Measurements from ENCODE around the gene TNPO2. TPM values are rescaled to one million over a fixed set of nuclear protein-coding genes. Genes with fewer than 3 reads are reported as not detected.

Gene TNPO2
- total RNA-seq, 2 donors from 2014 or later: 106 to 113 TPM

DNA sequence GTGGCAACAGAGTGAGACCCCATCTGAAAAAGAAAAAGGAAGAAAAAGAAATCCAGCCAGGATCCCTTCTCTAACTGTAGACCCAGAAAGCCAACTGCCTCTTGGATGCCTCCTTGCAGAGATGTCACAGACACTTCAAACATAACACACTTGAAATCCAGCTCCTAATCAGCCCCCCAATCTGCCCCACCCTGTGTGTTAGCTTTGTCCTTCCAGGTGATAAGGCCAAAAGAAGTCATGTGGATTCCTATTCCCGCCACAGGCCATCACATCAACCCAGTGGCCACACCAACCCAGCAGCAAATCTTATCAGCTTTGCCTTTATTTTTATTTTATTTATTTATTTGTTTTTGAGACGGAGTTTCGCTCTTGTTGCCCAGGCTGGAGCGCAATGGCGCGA lies 36.0 kb upstream of the TNPO2 start:
- no peaks in the 10 kb centered on the region for H3K27me3 ChIP-seq (ENCODE audit: control insufficient read depth, insufficient read depth, low read length, poor library complexity, severe bottlenecking)
- H3K36me3 ChIP-seq (ENCODE audit: control insufficient read depth, insufficient read depth, low read length): peaks cover 8% of the 10 kb centered on the region
- H3K9ac ChIP-seq (ENCODE audit: extremely low read depth, low read length, poor library complexity, severe bottlenecking): no peak overlapping the region
- Mint-ChIP-seq H3K36me3 (ENCODE audit: low read depth) (peaks cover 33% of the 10 kb centered on the region), H3K9me3 (peaks cover 8% of the 10 kb centered on the region), H3K4me1 (peaks cover 12% of the 10 kb centered on the region), H3K27me3 (ENCODE audit: insufficient read depth) (peaks cover 9% of the 10 kb centered on the region), H3K27ac (peak overlapping the region; percentile 61), H3K4me3 (no peak overlapping the region)
- no peaks in the 10 kb centered on the region for H3K4me1 ChIP-seq (ENCODE audit: control insufficient read depth, insufficient read depth, low read length)
- no peak for DNase-seq
- H3K4me3 ChIP-seq (ENCODE audit: low read length): no peak overlapping the region
- H3K27ac ChIP-seq (ENCODE audit: low read depth, low read length): no peak overlapping the region
- TF ChIP-seq, protein P1, sequence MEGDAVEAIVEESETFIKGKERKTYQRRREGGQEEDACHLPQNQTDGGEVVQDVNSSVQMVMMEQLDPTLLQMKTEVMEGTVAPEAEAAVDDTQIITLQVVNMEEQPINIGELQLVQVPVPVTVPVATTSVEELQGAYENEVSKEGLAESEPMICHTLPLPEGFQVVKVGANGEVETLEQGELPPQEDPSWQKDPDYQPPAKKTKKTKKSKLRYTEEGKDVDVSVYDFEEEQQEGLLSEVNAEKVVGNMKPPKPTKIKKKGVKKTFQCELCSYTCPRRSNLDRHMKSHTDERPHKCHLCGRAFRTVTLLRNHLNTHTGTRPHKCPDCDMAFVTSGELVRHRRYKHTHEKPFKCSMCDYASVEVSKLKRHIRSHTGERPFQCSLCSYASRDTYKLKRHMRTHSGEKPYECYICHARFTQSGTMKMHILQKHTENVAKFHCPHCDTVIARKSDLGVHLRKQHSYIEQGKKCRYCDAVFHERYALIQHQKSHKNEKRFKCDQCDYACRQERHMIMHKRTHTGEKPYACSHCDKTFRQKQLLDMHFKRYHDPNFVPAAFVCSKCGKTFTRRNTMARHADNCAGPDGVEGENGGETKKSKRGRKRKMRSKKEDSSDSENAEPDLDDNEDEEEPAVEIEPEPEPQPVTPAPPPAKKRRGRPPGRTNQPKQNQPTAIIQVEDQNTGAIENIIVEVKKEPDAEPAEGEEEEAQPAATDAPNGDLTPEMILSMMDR (conservative IDR thresholded peaks at IDR 0.05): no peak
- 100% methylated on average over 1 of the region's 6 CpGs; no CpG with 5 or more reads in 1 of the 2 experiments for WGBS, 2 experiments (ENCODE audit: insufficient coverage in 1 of 2, insufficient read length in 1 of 2)
- no peaks in the 10 kb centered on the region for H3K9me3 ChIP-seq (ENCODE audit: control insufficient read depth, low read length)

GRCh38 chr19:12757544-12758274 lies 34.0 kb upstream of the TNPO2 start:
- peak overlapping the region; percentile 45 for H3K4me3 Mint-ChIP-seq

DNA sequence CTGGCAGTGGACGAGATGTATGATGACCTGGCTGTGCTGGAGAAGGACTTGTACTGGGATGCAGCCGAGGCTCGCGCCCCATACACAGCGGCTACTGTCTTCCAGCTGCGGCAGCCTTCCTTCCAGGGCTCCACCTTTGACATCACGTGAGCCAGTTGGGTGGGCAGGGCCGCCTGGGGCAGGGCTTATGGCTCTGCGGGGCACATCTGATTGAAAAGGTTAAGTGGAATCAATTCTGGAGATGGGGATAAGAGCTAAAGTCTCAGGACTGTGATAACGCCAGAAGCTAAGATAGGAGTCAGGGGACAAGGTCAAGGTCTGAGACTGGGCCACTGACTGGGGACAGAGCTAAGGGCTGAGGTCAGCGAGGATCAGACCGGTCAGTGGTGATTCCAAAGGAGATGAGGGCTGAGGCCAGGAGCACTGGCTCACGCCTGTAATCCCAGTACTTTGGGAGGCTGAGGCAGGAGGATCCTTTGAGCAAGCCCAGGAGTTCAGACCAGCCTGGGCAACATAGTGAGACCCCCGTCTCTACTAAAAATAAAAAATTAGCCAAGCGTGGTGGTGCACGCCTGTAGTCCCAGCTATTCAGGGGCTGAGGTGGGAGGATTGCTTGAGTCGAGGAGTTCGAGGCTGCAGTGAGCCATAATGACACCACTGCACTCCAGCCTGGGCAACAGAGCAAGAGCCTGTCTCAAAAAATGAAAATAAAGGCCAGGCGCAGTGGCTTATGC lies 32.6 kb upstream of the TNPO2 start:
- no peak overlapping the region for H3K4me3 ChIP-seq (ENCODE audit: low read length)
- H3K36me3 Mint-ChIP-seq (ENCODE audit: low read depth): peaks cover 5% of the 10 kb centered on the region
- no peaks in the 10 kb centered on the region for H3K4me1 ChIP-seq (ENCODE audit: control insufficient read depth, insufficient read depth, low read length)
- 85 to 89% methylated on average over 14 to 19 of the region's 19 CpGs for WGBS, 2 experiments (ENCODE audit: insufficient coverage in 1 of 2, insufficient read length in 1 of 2)
- H3K27ac Mint-ChIP-seq: no peak overlapping the region
- TF ChIP-seq, protein P1 (conservative IDR thresholded peaks at IDR 0.05): no peak
- H3K27me3 ChIP-seq (ENCODE audit: control insufficient read depth, insufficient read depth, low read length, poor library complexity, severe bottlenecking): peaks cover 22% of the 10 kb centered on the region
- no peaks in the 10 kb centered on the region for H3K9me3 ChIP-seq (ENCODE audit: control insufficient read depth, low read length)
- H3K9ac ChIP-seq (ENCODE audit: extremely low read depth, low read length, poor library complexity, severe bottlenecking): no peak overlapping the region
- H3K36me3 ChIP-seq (ENCODE audit: control insufficient read depth, insufficient read depth, low read length): no peaks in the 10 kb centered on the region
- peaks cover 3% of the 10 kb centered on the region for H3K9me3 Mint-ChIP-seq
- no peak overlapping the region for H3K27ac ChIP-seq (ENCODE audit: low read depth, low read length)
- DNase-seq: no peak
- peaks cover 16% of the 10 kb centered on the region for H3K4me1 Mint-ChIP-seq
- H3K27me3 Mint-ChIP-seq (ENCODE audit: insufficient read depth): peaks cover 40% of the 10 kb centered on the region
- no peak overlapping the region for H3K4me3 Mint-ChIP-seq

More at GRCh38 chr19:12757544-12758274, 34.0 kb upstream of the TNPO2 start:
- Mint-ChIP-seq H3K27me3 (ENCODE audit: insufficient read depth) (peaks cover 27% of the 10 kb centered on the region), H3K9me3 (peaks cover 3% of the 10 kb centered on the region), H3K27ac (peak overlapping the region; percentile 86), H3K36me3 (ENCODE audit: low read depth) (peaks cover 17% of the 10 kb centered on the region), H3K4me1 (peaks cover 12% of the 10 kb centered on the region)
- H3K36me3 ChIP-seq (ENCODE audit: control insufficient read depth, insufficient read depth, low read length): no peaks in the 10 kb centered on the region
- no peak overlapping the region for H3K9ac ChIP-seq (ENCODE audit: extremely low read depth, low read length, poor library complexity, severe bottlenecking)
- DNase-seq: peak; percentile 96
- H3K9me3 ChIP-seq (ENCODE audit: control insufficient read depth, low read length): no peaks in the 10 kb centered on the region
- no peaks in the 10 kb centered on the region for H3K4me1 ChIP-seq (ENCODE audit: control insufficient read depth, insufficient read depth, low read length)
- H3K27me3 ChIP-seq (ENCODE audit: control insufficient read depth, insufficient read depth, low read length, poor library complexity, severe bottlenecking): peaks cover 11% of the 10 kb centered on the region
- TF ChIP-seq, protein P1 (conservative IDR thresholded peaks at IDR 0.05): peak; percentile 99
- H3K27ac ChIP-seq (ENCODE audit: low read depth, low read length): no peak overlapping the region
- 13 to 45% methylated on average over 15 to 60 of the region's 60 CpGs for WGBS, 2 experiments (ENCODE audit: insufficient coverage in 1 of 2, insufficient read length in 1 of 2)
- H3K4me3 ChIP-seq (ENCODE audit: low read length): peak overlapping the region; percentile 12

Measured in endodermal cell (in vitro differentiated cells).